ENCODE results near the gene NRSN1.

GRCh38 chr6:24195836-24196597 is 70.0 kb downstream of the NRSN1 start:
- TF ChIP-seq POLR2A (conservative IDR thresholded peaks at IDR 0.05) (no peak), CTCF (IDR thresholded peaks at IDR 0.05 in 2 of 3, conservative IDR thresholded peaks at IDR 0.05 in 1 of 3; ENCODE audit: insufficient read depth in 2 of 3, low read depth in 1 of 3, low read length in 3 of 3) (no peak), RFX1 (IDR thresholded peaks at IDR 0.05) (no peak), SMARCB1 (IDR thresholded peaks at IDR 0.05; ENCODE audit: insufficient read length, low read depth) (no peak), MAZ (CRISPR knock-in tag; conservative IDR thresholded peaks at IDR 0.05 in 1 of 2, IDR thresholded peaks at IDR 0.05 in 1 of 2) (no peak), PHF8 (IDR thresholded peaks at IDR 0.05; ENCODE audit: borderline replicate concordance, low read length) (no peak), ZBTB33 (CRISPR knock-in tag; IDR thresholded peaks at IDR 0.05) (no peak), GABPA (tag; conservative IDR thresholded peaks at IDR 0.05; ENCODE audit: low read depth) (no peak), ARID2 (IDR thresholded peaks at IDR 0.05) (no peak)
- TF ChIP-seq, protein P1, sequence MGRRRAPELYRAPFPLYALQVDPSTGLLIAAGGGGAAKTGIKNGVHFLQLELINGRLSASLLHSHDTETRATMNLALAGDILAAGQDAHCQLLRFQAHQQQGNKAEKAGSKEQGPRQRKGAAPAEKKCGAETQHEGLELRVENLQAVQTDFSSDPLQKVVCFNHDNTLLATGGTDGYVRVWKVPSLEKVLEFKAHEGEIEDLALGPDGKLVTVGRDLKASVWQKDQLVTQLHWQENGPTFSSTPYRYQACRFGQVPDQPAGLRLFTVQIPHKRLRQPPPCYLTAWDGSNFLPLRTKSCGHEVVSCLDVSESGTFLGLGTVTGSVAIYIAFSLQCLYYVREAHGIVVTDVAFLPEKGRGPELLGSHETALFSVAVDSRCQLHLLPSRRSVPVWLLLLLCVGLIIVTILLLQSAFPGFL (CRISPR knock-in tag; IDR thresholded peaks at IDR 0.05): no peak

Measured in K562 (cell line).